ENCODE results near the gene KCTD2.

Gene KCTD2

DNA sequence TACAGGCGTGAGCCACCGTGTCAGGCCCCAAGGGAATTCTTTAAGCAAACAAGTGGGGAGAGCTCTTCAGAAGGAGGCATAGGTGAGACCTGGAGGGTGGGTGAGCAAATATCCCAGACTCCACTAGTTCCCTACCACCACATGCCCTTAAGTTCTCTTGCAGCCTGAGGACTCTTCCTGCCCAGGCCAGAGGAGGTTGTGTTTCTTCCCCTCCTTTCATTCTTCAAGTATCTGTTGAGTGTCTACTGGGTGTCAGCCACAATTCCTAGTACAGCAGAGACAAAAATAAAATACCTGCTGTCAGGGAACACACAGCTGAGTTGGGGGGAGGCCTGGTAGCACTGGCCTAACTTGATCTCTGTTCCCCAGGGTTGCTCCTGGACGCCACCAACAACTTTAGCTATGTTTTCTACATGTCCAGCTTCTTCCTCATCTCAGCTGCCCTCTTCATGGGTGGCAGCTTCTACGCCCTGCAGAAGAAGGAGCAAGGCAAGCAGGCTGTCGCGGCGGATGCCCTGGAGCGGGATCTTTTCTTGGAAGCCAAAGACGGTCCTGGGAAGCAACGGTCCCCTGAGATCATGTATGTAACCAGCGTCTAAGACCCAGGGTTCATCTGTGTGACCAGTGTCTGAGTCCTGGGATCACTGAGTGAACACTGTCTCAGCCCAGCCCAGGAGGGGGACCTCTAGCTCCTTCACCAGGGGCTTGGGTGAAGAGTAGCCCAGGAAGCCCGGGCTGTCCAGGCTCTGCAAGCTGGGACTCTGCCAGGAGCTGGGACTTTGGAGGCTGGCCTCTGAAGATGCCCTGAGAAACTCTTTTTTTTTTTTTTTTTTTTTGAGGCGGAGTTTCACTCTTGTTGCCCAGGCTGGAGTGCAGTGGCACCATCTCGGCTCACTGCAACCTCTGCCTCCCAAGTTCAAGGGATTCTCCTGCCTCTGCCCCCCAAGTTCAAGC is 56.9 kb downstream of the KCTD2 start:
- peak overlapping the region; percentile 46; the same call in 1 of the 2 replicates for H3K27ac ChIP-seq
- ChIA-PET CTCF (interaction anchor here (0.8 to 4.7 kb wide), 6 partner anchors 11 to 41 kb away, joined by 3 to 28 read pairs (median 4); partner anchors contain the start of gene SLC16A5), POLR2A (ENCODE audit: low non-redundant PET) (interaction anchor here (0.6 kb wide), 1 partner anchor 34 kb away, joined by 3 read pairs; no protein-coding TSS in a partner anchor)
- TF ChIP-seq, protein P1, sequence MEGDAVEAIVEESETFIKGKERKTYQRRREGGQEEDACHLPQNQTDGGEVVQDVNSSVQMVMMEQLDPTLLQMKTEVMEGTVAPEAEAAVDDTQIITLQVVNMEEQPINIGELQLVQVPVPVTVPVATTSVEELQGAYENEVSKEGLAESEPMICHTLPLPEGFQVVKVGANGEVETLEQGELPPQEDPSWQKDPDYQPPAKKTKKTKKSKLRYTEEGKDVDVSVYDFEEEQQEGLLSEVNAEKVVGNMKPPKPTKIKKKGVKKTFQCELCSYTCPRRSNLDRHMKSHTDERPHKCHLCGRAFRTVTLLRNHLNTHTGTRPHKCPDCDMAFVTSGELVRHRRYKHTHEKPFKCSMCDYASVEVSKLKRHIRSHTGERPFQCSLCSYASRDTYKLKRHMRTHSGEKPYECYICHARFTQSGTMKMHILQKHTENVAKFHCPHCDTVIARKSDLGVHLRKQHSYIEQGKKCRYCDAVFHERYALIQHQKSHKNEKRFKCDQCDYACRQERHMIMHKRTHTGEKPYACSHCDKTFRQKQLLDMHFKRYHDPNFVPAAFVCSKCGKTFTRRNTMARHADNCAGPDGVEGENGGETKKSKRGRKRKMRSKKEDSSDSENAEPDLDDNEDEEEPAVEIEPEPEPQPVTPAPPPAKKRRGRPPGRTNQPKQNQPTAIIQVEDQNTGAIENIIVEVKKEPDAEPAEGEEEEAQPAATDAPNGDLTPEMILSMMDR (conservative IDR thresholded peaks at IDR 0.05; ENCODE audit: low read depth), result no peak
- DNase-seq (ENCODE audit: low spot score), result no peak

DNA sequence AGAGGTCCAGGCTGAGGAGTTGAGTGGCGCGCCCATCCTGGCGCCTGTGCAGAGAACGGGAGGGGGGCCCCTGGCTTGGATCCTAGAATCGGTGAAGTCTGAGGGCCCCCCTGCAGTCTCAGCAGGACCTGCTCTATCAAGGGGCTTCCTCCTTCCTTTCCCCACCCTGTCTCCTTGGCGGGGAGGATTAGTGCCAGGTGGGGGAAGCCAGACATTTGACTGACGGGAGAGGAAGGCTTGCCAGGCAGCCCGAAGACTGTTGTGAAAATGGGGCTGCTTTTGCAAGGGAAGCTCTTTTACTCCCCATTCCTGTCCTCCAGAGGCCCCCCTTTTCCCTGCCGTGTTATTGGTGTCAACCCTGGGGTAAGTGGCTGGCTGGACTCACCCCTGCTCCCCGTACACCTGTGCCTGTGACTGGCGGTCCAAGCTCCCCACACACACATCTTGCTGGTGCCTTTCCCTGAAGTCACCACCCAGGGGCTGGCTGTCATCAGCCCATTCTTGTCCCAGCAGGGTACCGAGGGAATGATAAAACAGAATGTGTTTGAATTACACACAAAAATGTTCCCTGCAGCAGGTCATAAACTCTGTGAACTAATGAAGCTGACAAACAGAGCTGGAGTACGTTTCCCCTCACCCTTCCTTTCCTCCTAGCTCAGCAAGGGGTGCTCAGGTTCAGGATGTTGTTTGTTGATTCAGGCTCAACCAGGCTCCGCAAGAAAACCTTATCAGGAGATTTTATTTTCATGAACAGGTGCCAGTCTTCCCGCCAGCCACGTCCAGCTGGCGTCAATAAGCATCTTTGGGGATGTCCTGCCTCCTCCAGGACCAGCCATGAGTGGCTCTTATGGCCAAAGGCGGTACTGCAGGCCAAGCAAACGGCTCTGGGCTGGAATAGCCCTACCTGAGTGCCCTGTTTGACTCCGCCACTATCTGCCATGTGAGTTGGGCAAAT is 58.4 kb downstream of the KCTD2 start:
- POLR2A ChIA-PET (ENCODE audit: low non-redundant PET), result interaction anchor here (1.0 kb wide), 1 partner anchor 18 kb away, joined by 3 read pairs; the partner anchor contains the start of gene SLC16A5
- CTCF ChIA-PET, result interaction anchor here (0.5 to 4.7 kb wide), 16 partner anchors 9 to 163 kb away, joined by 3 to 28 read pairs (median 4); partner anchors contain the start of genes NUP85 and SLC16A5
- TF ChIP-seq, protein P1 (conservative IDR thresholded peaks at IDR 0.05; ENCODE audit: low read depth), result peak; percentile 89
- H3K27ac ChIP-seq, result peak overlapping the region; percentile 46
- peak; percentile 58 for DNase-seq (ENCODE audit: low spot score)

DNA sequence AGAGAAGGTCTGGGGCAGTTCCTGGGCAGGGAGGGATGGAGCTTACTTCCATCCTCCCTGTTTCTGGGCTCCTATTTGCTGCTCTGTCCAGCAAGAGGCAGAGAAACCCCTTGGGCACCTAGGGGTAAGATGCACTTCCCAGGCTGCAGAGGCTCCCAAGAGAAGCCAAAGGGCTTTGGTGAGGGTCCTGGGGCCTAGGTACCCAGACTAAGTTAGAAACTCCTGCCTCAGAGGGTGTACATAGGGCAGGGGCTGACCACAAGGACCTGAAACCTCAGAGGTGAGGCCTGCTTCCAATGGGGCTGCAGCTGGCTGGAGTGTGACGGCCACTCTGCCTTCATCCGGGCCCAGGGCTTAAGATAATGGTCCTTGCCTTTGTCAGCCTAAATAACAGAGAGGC is 61.2 kb downstream of the KCTD2 start:
- peak overlapping the region; percentile 12; the same call in 1 of the 2 replicates for H3K27ac ChIP-seq
- TF ChIP-seq, protein P1 (conservative IDR thresholded peaks at IDR 0.05; ENCODE audit: low read depth), result no peak
- ChIA-PET CTCF (interaction anchor here (0.6 to 4.7 kb wide), 2 partner anchors 38 to 100 kb away, joined by 3 to 28 read pairs; no protein-coding TSS in a partner anchor), POLR2A (ENCODE audit: low non-redundant PET) (interaction anchor here (1.0 kb wide), 1 partner anchor 23 kb away, joined by 4 read pairs; the partner anchor contains the start of gene NT5C)
- DNase-seq (ENCODE audit: low spot score), result no peak

DNA sequence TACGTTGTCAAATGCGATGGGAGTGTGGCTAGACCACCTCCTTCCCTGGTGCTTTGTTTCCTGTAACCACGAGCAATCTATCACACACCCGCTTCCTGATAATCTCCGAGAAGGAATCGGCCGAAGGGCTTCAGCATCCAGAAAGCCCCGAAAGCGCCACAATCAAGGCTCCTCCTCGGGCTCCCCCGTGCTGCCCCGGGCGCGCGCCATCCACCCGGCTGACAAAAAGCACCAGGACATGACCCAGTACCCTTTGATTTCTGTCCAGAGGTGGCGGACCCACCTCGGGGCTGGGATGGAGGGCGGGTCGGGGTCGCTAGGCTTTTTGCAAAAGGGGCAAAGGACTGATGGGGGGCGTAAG is 62.0 kb downstream of the KCTD2 start:
- TF ChIP-seq, protein P1 (conservative IDR thresholded peaks at IDR 0.05; ENCODE audit: low read depth), result no peak
- peak overlapping the region; percentile 81 for H3K27ac ChIP-seq
- ChIA-PET POLR2A (ENCODE audit: low non-redundant PET) (no interaction called here), CTCF (interaction anchor here (0.6 to 0.7 kb wide), 4 partner anchors 12 to 170 kb away, joined by 3 to 4 read pairs (median 4); no protein-coding TSS in a partner anchor)
- DNase-seq (ENCODE audit: low spot score), result no peak

DNA sequence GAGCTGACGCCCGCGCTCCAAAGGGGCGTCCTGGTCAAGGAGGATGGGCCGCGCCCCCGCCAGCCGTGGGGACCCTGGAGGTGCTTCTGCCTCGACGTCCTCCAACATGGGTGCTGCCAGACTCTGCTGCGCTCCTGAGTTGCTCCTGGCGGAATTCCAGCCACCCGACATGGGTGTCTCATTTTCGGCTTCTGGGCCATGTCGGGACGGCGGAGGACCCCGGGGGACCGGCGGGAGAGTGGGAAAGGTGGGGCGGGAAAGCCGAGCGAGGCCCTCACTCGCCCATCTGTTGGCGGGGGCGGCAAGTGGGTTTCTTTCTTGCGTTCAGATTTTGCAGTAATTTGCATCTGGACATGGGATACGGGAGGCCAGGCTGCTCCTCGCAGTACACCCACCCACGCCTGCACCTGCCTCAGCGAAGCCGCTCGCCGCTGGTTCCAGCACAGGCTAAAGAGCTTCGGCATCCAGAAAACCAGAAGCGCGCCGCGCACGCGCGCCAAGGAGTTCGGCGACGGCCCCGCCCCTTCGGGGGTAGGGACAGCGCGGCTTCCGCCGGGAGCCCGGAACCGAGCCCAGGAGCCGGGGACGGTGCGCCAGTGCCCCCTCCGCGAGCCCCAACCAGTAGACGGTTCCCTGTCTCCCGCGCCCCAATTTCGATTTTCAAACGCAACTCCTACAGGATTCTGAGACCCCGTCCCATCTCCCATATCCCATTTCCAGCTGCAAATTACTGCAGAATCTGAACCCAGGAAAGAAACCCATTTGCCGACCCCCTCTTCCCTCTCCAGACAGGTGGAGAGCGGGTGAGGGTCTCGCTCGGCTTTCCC is 62.6 kb downstream of the KCTD2 start, which contains the start of gene ARMC7:
Gene ARMC7, plus strand, starts transcription at position 563 of the 827 bp plus-strand sequence. CDS start 320 bp downstream, outside the sequence.
- DNase-seq (ENCODE audit: low spot score), result peak; percentile 92
- TF ChIP-seq, protein P1 (conservative IDR thresholded peaks at IDR 0.05; ENCODE audit: low read depth), result no peak
- H3K27ac ChIP-seq, result peak within 1 kb of the TSS; percentile 81
- ChIA-PET POLR2A (ENCODE audit: low non-redundant PET) (interaction anchor here (1.1 kb wide), 1 partner anchor 50 kb away, joined by 4 read pairs; no protein-coding TSS in a partner anchor), CTCF (interaction anchor here (0.6 to 0.9 kb wide), 6 partner anchors 12 to 170 kb away, joined by 3 to 4 read pairs (median 4); no protein-coding TSS in a partner anchor)

All from RWPE1 (cell line).